8988T (cell line): Measurements from ENCODE around the gene OAT.
"Not testable (repeated sequence)": the region's sequence is repeated elsewhere in the genome, so short reads cannot be mapped to it uniquely, and the experiment has no call there.

Experiments
- DNase-seq: peaks from one replicate; pipeline ENCODE4 v3.0.0; 2011

Gene OAT

GRCh38 chr10:124376411-124376810, 42.3 kb downstream of the OAT start:
- DNase-seq = no peak

- DNase-seq = no peak
These were observed 43.0 kb downstream of the OAT start for GRCh38 chr10:124375691-124376090.

GRCh38 chr10:124375353-124375614, 43.4 kb downstream of the OAT start:
- no peak for DNase-seq

GRCh38 chr10:124374535-124375352, 44.0 kb downstream of the OAT start:
- no peak for DNase-seq

GRCh38 chr10:124372899-124373298, 45.8 kb downstream of the OAT start:
- DNase-seq = no peak

GRCh38 chr10:124370426-124370825, 48.3 kb downstream of the OAT start:
- DNase-seq = no peak

- no peak for DNase-seq
These were observed 48.7 kb downstream of the OAT start for GRCh38 chr10:124369986-124370385.

GRCh38 chr10:124369533-124369932, 49.2 kb downstream of the OAT start:
- not testable (repeated sequence) for DNase-seq

- no peak for DNase-seq
These were observed 49.7 kb downstream of the OAT start for GRCh38 chr10:124369066-124369465.

- DNase-seq = no peak
These were observed 50.8 kb downstream of the OAT start for GRCh38 chr10:124367936-124368335.

GRCh38 chr10:124367414-124367813, 51.3 kb downstream of the OAT start:
- DNase-seq = no peak

- no peak for DNase-seq
These were observed 51.9 kb downstream of the OAT start for GRCh38 chr10:124366825-124367224.

- DNase-seq = no peak
These were observed 52.4 kb downstream of the OAT start for GRCh38 chr10:124366343-124366742.

- no peak for DNase-seq
These were observed 54.0 kb downstream of the OAT start for GRCh38 chr10:124364674-124365073.

GRCh38 chr10:124362568-124362967, 56.2 kb downstream of the OAT start:
- DNase-seq = no peak

GRCh38 chr10:124359336-124359832, 59.3 kb downstream of the OAT start:
- no peak for DNase-seq

- DNase-seq = no peak
These were observed 61.2 kb downstream of the OAT start for GRCh38 chr10:124357561-124357885.

GRCh38 chr10:124356701-124357560, 61.8 kb downstream of the OAT start:
- DNase-seq = no peak

- peak; percentile 52 for DNase-seq
These were observed 64.0 kb downstream of the OAT start for GRCh38 chr10:124354411-124355382.

GRCh38 chr10:124353896-124354295, 64.8 kb downstream of the OAT start:
- DNase-seq = no peak

- no peak for DNase-seq
These were observed 65.5 kb downstream of the OAT start for GRCh38 chr10:124353091-124353815.

- no peak for DNase-seq
These were observed 67.1 kb downstream of the OAT start for GRCh38 chr10:124351481-124352220.
